AG10803 (cell line): Measurements from ENCODE around the gene GPSM1.

Experiments used
- DNase-seq: peaks from one replicate; pipeline ENCODE4 v3.0.0; 2010; ENCODE audit warnings: low read depth
- H3K4me3 ChIP-seq: 2 replicates; pipeline ENCODE4 v1.5.1; 2011; ENCODE audit warnings: mild to moderate bottlenecking, low read length, control low read depth
- CTCF ChIP-seq: conservative IDR thresholded peaks from 2 replicates; pipeline ENCODE4 v1.5.1; 2011; ENCODE audit warnings: mild to moderate bottlenecking, low read length, control low read depth, inconsistent platforms

GPSM1 gene

GRCh38 chr9:136378170-136379002, 51.0 kb downstream of the GPSM1 start:
- no peak overlapping the region for H3K4me3 ChIP-seq
- TF ChIP-seq CTCF = no peak
- DNase-seq = no peak

- no peak overlapping the region for H3K4me3 ChIP-seq
- TF ChIP-seq CTCF = no peak
- DNase-seq = no peak
Observed at GRCh38 chr9:136379003-136379287, 51.6 kb downstream of the GPSM1 start.

GRCh38 chr9:136379401-136379800, 52.1 kb downstream of the GPSM1 start:
- no peak for DNase-seq
- no peak for TF ChIP-seq CTCF

GRCh38 chr9:136379891-136380290, 52.6 kb downstream of the GPSM1 start:
- H3K4me3 ChIP-seq = no peak overlapping the region
- no peak for DNase-seq
- no peak for TF ChIP-seq CTCF

More at GRCh38 chr9:136379401-136379800, 52.1 kb downstream of the GPSM1 start:
- no peak overlapping the region for H3K4me3 ChIP-seq

- TF ChIP-seq CTCF = no peak
- no peak for DNase-seq
- no peak overlapping the region for H3K4me3 ChIP-seq
Observed at GRCh38 chr9:136380381-136380780, 53.0 kb downstream of the GPSM1 start.

- no peak overlapping the region for H3K4me3 ChIP-seq
- TF ChIP-seq CTCF = no peak
- no peak for DNase-seq
Observed at GRCh38 chr9:136381311-136381710, 54.0 kb downstream of the GPSM1 start.

- no peak overlapping the region for H3K4me3 ChIP-seq
- DNase-seq = no peak
- no peak for TF ChIP-seq CTCF
Observed at GRCh38 chr9:136381966-136382513, 54.7 kb downstream of the GPSM1 start.
